Mammary epithelial cell (primary cell): ENCODE results near the gene STK32C.

Experiments used
- CTCF ChIP-seq, 2 donors: IDR thresholded peaks in 1 of 2; conservative IDR thresholded peaks in 1 of 2; 2 replicates each; pipeline ENCODE4 v1.5.1; 2011 to 2012; ENCODE audit warnings: inconsistent platforms in 2 of 2, low read length in 2 of 2, mild to moderate bottlenecking in 2 of 2, control low read depth in 1 of 2, low read depth in 1 of 2; ENCODE audit not compliant: insufficient read depth in 1 of 2; ENCODE audit errors: extremely low read depth in 1 of 2
- EZH2 ChIP-seq: IDR thresholded peaks from 2 replicates; pipeline ENCODE4 v1.6.1; 2012; ENCODE audit warnings: low read length, inconsistent platforms, borderline replicate concordance

- TF ChIP-seq CTCF (conservative IDR thresholded peaks at IDR 0.05 in 1 of 2, IDR thresholded peaks at IDR 0.05 in 1 of 2; ENCODE audit: extremely low read depth in 1 of 2, insufficient read depth in 1 of 2, low read depth in 1 of 2, low read length in 2 of 2) (no peak), EZH2 (no peak)
Measured at GRCh38 chr10:132169766-132170560, 137.8 kb downstream of the STK32C start.
